HL-60 (cell line): ENCODE results near the gene ZBED4.

Experiments used
- CTCF ChIP-seq: IDR thresholded peaks from one replicate; pipeline ENCODE4 v1.5.1; 2011; ENCODE audit warnings: low read length, control low read depth, inconsistent platforms; ENCODE audit not compliant: insufficient read depth
- REST ChIP-seq: IDR thresholded peaks from 2 replicates; pipeline ENCODE4 v1.6.1; 2012; ENCODE audit warnings: low read depth; ENCODE audit not compliant: insufficient replicate concordance

GRCh38 chr22:49894322-49895054, 40.8 kb downstream of the ZBED4 start:
- TF ChIP-seq REST (no peak), CTCF (no peak)
